ENCODE data around the gene IGF2R.
A peak's percentile ranks its signal among the peaks of the same experiment; 100 is the strongest.
"Not testable (repeated sequence)": the region's sequence is repeated elsewhere in the genome, so short reads cannot be mapped to it uniquely, and the experiment has no call there.

IGF2R gene

DNA sequence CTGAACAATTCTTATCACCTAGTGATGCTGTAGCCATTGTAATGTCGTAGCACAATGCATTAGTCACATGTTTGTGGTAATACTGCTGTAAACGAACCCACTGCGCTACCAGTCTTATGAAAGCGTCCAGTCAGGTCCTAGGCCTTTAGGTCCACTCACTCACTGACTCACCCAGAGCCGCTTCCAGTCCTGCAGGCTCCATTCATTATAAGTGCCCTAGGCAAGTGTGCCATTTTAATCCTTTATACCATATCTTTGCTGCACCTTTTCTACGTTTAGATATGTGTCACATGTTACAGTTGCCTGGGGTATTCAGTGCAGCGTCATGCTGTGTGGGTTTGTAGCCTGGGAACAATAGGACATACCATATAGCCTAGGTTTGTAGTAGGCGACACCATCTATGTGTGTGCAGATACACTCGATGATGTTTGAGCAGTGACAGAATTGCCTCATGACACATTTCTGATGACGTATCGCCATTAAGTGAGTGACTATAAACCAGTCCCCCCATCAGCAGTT, 15.4 kb downstream of the IGF2R start:
- DNase-seq (ENCODE audit: insufficient read length, low spot score) (no peak), FAIRE-seq (peak; percentile 50)
- TF ChIP-seq POLR2A (IDR thresholded peaks at IDR 0.05; ENCODE audit: low read depth, low read length) = no peak

DNA sequence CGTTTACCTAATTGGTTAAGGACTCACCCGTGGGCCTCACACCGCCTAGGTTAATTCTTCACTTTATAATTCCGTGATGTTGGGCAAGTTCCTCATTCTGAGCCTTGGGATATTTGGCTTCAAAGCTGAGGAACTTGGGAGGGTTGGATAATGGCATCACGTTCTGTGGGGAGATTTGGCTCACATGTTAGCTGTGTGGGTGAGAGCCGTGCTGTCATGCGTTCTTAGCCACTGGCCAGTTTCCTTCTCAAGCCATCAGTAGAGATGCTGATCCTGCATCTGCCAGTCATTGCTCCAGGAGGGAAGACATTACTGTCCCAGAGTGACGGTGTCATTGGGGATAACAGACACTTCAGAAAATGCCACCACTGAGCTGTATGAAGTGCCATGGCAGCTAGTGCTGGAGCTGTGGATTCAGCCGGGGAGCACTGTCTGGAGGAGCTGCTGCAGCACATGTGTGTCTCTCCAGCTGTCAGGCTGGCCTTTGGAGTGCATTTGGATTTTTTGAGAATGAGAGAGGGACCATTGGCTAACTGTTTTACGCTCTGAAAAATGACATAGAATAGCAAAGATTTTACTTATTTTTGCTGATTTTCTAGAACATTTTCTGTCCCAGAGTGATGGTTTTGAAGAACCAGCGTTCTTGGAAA, 16.5 kb downstream of the IGF2R start:
- TF ChIP-seq POLR2A (IDR thresholded peaks at IDR 0.05; ENCODE audit: low read depth, low read length) = no peak
- no peak for FAIRE-seq
- no peak for DNase-seq (ENCODE audit: insufficient read length, low spot score)

GRCh38 chr6:159988983-159989454, 20.1 kb downstream of the IGF2R start:
- FAIRE-seq (no peak), DNase-seq (ENCODE audit: insufficient read length, low spot score) (no peak)
- no peak for TF ChIP-seq POLR2A (IDR thresholded peaks at IDR 0.05; ENCODE audit: low read depth, low read length)

DNA sequence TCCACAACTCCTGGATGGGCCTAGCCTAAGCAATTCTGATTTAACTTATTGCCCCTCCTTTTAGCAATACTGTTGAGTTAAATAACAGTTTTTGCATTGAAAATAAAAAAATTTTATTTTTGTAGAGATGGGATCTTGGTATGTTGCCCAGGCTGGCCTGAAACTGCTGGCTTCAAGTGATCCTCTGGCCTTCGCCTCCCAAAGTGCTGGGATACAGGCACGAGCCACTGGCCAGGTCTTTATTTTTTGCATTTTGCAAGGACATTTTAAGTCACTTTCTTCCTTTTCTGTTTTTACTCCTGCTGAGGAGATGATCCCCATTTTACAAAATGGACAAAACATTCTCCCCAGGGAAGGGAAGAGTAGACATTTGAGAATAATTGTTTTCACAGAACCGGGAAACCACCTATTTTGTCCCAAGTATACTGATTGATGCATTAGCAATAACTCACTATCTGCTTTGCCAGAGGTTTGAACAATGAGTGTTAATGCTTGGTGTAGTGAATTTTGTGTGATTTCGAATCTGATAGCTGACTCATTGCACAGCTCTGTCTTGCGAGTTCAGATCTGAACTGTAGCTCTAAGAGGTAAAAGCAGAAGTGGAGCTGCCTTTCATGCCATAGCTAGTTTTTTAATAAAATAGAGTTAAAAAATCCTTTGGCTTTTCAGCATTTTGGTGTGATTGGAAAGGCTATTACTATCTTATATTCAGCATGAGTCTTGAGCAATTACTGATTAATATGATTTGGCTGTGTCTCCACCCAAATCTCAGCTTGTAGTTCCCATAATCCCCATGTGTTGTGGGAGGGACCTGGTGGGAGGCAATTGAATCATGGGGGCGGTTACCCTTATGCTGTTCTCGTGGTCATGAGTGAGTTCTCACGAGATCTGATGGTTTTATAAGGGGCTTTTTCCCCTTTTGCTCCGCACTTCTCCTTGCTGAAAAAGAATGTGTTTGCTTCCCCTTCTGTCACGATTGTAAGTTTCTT, 20.9 kb downstream of the IGF2R start:
- FAIRE-seq (no peak), DNase-seq (ENCODE audit: insufficient read length, low spot score) (no peak)
- no peak for TF ChIP-seq POLR2A (IDR thresholded peaks at IDR 0.05; ENCODE audit: low read depth, low read length)

GRCh38 chr6:159992366-159992765, 23.5 kb downstream of the IGF2R start:
- DNase-seq (ENCODE audit: insufficient read length, low spot score) = no peak
- no peak for TF ChIP-seq POLR2A (IDR thresholded peaks at IDR 0.05; ENCODE audit: low read depth, low read length)
- no peak for FAIRE-seq

GRCh38 chr6:159995405-159995804, 26.5 kb downstream of the IGF2R start:
- FAIRE-seq = no peak
- TF ChIP-seq POLR2A (IDR thresholded peaks at IDR 0.05; ENCODE audit: low read depth, low read length) = no peak
- no peak for DNase-seq (ENCODE audit: insufficient read length, low spot score)

DNA sequence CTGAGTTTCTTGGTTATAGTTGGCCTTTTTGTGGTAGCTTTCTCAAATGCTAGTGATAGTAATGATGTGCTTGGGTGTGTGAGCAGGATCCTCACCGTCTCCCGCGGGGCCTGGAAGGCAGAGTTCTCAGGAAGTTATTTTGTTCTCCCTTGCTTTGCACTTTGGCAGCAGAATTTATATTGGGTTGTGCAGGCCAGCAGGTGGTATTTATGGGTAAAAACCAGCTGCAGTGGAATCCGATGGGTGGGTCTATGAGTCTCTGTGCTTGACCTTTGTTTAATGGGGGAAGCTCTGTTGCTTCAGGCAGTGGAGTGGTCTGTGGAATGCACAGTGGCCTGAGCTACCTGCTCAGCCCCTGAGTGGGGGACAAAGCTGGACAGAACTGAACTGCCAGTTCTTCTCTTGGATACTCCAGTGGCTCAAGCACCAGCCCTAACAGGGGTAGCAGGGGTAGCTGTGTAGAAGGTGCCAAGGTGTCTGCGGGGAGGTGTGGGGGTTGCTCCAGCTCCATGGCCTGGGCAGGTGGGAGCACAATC, 27.3 kb downstream of the IGF2R start:
- no peak for FAIRE-seq
- TF ChIP-seq POLR2A (IDR thresholded peaks at IDR 0.05; ENCODE audit: low read depth, low read length) = no peak
- DNase-seq (ENCODE audit: insufficient read length, low spot score) = no peak

DNA sequence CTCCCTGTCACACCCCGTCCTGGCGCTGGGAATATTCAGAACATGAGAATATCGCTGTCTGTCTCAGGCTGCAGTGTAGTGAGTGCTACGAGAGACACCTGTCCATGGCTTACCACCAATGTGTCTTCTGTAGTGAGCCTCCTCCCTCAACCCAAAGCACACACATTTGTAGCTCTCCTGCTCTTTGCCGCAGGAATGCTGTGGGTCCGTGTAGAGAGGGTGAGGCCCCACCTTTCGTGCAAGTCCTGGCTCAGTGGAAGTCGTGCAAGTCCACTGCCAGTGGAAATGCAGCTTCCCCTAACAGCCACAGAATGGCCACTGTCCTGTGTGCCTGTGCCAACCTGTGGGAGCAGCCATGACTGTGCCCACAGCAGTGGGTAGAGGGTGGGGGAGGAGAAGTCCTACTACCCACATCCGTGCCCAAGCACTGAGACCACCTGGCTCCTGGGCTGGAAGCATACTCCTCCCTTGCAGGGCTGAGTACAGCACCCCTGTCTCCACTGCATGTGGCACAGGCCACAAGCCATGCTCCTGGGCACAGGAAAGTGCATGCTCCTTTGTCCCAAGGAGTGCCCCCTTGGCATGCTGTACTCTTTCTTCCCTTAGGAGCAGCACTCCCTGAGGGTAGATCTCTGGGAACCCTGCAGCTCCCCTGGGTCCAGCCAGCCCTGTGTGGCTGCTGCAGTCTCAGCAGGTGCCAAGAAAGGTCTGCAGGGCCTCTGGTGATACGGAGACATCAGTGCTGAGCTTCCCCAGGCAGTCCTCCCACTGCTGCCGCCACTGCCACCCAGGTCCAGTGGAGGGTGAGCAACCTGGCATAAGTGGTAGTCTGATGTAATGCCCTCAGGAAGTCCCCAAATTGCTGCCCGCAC, 28.0 kb downstream of the IGF2R start:
- FAIRE-seq (no peak), DNase-seq (ENCODE audit: insufficient read length, low spot score) (no peak)
- TF ChIP-seq POLR2A (IDR thresholded peaks at IDR 0.05; ENCODE audit: low read depth, low read length) = no peak

DNA sequence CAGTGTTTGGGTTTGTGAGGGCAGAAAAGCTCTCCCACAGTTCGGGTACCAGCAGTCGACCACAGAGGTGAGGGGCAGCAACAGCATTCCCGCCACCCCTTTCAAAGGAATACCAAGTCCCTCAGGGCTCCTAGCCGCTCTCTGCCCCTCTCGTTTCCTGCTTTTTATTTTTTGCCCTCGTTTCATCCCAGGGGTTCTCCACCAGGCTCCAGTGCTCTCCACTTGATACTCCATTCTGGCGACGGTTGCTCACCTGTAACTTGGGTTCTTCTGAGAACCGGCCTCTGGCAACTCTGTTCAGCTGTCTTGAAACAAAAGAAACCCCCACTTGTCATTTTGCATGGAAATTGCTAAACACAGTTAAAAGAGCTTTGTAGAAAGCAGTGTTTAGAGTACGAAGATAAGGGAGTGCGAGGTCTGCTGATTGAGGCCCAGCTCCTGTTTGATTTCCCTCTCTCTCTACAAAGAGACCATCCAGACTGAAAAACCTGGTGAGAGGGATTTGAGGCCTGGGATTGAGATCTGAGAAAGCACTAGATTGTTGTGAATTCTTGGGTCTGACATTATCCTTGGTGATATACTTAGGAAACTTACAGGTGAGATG, 28.7 kb downstream of the IGF2R start:
- TF ChIP-seq POLR2A (IDR thresholded peaks at IDR 0.05; ENCODE audit: low read depth, low read length) = no peak
- FAIRE-seq (no peak), DNase-seq (ENCODE audit: insufficient read length, low spot score) (no peak)

DNA sequence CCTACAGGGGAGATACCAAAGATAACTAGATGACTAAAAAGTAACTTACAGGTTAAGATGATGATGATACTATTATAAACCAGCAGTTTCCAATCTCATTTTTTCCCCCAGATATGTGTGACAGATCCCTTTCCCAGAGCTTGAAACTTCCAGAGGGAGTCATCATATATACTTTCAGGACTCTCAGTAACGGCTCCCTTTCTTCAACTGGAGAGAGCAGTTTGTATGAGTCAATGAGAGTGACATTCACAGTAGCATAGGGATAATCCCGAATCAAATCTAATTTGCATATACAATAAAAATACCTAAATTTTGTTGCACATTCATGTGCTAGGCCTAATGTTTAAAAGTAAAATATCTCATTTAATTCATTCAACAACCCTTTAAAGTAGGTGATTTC, 29.7 kb downstream of the IGF2R start:
- TF ChIP-seq POLR2A (IDR thresholded peaks at IDR 0.05; ENCODE audit: low read depth, low read length) = no peak

DNA sequence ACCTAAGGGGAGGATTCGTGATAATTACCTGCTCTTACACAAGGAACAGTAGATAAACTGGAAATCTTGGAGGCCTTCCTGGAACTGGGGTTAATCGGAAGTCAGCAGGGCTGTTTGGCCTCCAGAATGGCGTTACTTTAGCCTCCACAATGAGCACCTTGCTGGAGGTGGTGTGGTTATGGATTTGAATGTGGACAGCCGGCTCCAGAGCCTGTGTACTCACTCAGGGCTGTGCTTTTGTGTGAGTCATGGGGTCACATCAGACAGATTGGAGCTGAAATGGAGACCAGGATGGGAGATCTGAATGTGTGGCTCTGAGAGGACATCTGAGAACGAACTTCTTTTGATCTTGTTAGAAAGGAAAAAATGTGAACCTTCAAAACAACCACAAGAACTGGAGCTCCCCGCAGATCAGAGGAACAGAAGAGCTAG, 30.4 kb downstream of the IGF2R start:
- DNase-seq (ENCODE audit: insufficient read length, low spot score) (no peak), FAIRE-seq (no peak)
- no peak for TF ChIP-seq POLR2A (IDR thresholded peaks at IDR 0.05; ENCODE audit: low read depth, low read length)

More for the DNA sequence above, 29.7 kb downstream of the IGF2R start:
- DNase-seq (ENCODE audit: insufficient read length, low spot score) = no peak
- no peak for FAIRE-seq

DNA sequence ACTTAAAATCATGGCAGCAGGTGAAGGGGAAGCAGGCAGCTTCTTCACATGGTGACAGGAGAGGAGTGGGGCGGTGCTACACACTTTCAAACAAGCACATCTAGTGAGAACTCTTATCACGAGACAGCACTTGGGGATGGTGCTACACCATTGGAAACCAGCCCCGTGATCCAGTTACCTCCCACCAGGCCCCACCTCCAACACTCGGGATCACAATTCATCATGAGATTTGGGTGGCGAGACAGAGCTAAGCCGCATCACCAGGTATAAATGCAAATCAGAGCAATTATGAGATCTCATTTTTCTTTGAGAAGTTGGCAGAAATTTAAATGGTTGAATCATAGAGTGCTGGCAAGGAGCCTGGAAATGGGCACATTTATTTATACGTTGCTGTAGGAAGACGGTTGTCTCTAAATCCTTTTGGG, 31.4 kb downstream of the IGF2R start:
- no peak for TF ChIP-seq POLR2A (IDR thresholded peaks at IDR 0.05; ENCODE audit: low read depth, low read length)
- no peak for FAIRE-seq
- no peak for DNase-seq (ENCODE audit: insufficient read length, low spot score)

DNA sequence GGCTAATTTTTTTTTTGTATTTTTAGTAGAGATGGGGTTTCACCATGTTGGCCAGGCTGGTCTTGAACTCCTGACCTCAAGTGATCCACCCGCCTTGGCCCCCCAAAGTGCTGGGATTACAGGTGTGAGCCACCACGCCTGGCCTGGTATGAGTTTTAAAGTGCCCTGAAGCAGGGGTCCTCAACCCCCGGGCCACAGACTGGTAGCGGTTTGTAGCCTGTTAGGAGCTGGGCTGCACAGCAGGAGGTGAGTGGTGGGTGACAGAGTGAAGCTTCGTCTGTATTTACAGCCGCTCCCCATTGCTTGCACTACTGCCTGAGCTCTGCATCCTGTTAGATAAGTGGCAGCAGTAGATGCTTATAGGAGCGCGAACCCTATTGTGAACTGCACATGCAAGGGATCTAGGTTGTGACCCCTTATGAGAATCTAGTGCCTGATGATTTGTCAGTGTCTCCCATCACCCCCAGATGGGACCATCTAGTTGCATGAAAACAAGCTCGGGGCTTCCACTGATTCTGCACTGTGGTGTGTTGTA, 32.1 kb downstream of the IGF2R start:
- FAIRE-seq; DNase-seq (ENCODE audit: insufficient read length, low spot score): not testable (repeated sequence)

Measured in H54 (cell line).